Measurements from ENCODE around the gene PREB.

PREB gene

GRCh38 chr2:27155069-27155520 lies 20.7 kb upstream of the PREB start:
- H3K36me3 ChIP-seq (ENCODE audit: control insufficient read depth, insufficient read depth, low read length) = no peaks in the 10 kb centered on the region
- DNase-seq (ENCODE audit: extremely low read depth, insufficient read length) = no peak
- no peaks in the 10 kb centered on the region for H3K27me3 ChIP-seq (replicated peaks; ENCODE audit: control insufficient read depth, insufficient read depth, low read length)
- no peak for TF ChIP-seq CTCF (IDR thresholded peaks at IDR 0.05; ENCODE audit: insufficient read depth, low read length, poor library complexity, severe bottlenecking)
- H3K4me3 ChIP-seq (replicated peaks; ENCODE audit: low read depth, low read length) = no peak overlapping the region

- H3K4me3 ChIP-seq (replicated peaks; ENCODE audit: low read depth, low read length) = no peak overlapping the region
- DNase-seq (ENCODE audit: extremely low read depth, insufficient read length) = no peak
- H3K36me3 ChIP-seq (ENCODE audit: control insufficient read depth, insufficient read depth, low read length) = no peaks in the 10 kb centered on the region
- no peaks in the 10 kb centered on the region for H3K27me3 ChIP-seq (replicated peaks; ENCODE audit: control insufficient read depth, insufficient read depth, low read length)
- no peak for TF ChIP-seq CTCF (IDR thresholded peaks at IDR 0.05; ENCODE audit: insufficient read depth, low read length, poor library complexity, severe bottlenecking)
Measured at GRCh38 chr2:27154488-27154887, 20.1 kb upstream of the PREB start.

GRCh38 chr2:27152796-27153464 lies 18.5 kb upstream of the PREB start:
- no peak for TF ChIP-seq CTCF (IDR thresholded peaks at IDR 0.05; ENCODE audit: insufficient read depth, low read length, poor library complexity, severe bottlenecking)
- H3K27me3 ChIP-seq (replicated peaks; ENCODE audit: control insufficient read depth, insufficient read depth, low read length) = no peaks in the 10 kb centered on the region
- DNase-seq (ENCODE audit: extremely low read depth, insufficient read length) = no peak
- H3K36me3 ChIP-seq (ENCODE audit: control insufficient read depth, insufficient read depth, low read length) = no peaks in the 10 kb centered on the region
- H3K4me3 ChIP-seq (replicated peaks; ENCODE audit: low read depth, low read length) = no peak overlapping the region

- TF ChIP-seq CTCF (IDR thresholded peaks at IDR 0.05; ENCODE audit: insufficient read depth, low read length, poor library complexity, severe bottlenecking) = no peak
- Histone ChIP-seq H3K27me3 (replicated peaks; ENCODE audit: control insufficient read depth, insufficient read depth, low read length) (no peaks in the 10 kb centered on the region), H3K36me3 (ENCODE audit: control insufficient read depth, insufficient read depth, low read length) (no peaks in the 10 kb centered on the region), H3K4me3 (replicated peaks; ENCODE audit: low read depth, low read length) (no peak overlapping the region)
- no peak for DNase-seq (ENCODE audit: extremely low read depth, insufficient read length)
Measured at GRCh38 chr2:27152102-27152795, 17.8 kb upstream of the PREB start.

- Histone ChIP-seq H3K27me3 (replicated peaks; ENCODE audit: control insufficient read depth, insufficient read depth, low read length) (no peaks in the 10 kb centered on the region), H3K4me3 (replicated peaks; ENCODE audit: low read depth, low read length) (no peak overlapping the region), H3K36me3 (ENCODE audit: control insufficient read depth, insufficient read depth, low read length) (no peaks in the 10 kb centered on the region)
- no peak for TF ChIP-seq CTCF (IDR thresholded peaks at IDR 0.05; ENCODE audit: insufficient read depth, low read length, poor library complexity, severe bottlenecking)
- no peak for DNase-seq (ENCODE audit: extremely low read depth, insufficient read length)
Measured at GRCh38 chr2:27150639-27151230, 16.3 kb upstream of the PREB start.
